Measurements from ENCODE around the gene ROPN1L.
A peak's percentile ranks its signal among the peaks of the same experiment; 100 is the strongest.

Gene ROPN1L

DNA sequence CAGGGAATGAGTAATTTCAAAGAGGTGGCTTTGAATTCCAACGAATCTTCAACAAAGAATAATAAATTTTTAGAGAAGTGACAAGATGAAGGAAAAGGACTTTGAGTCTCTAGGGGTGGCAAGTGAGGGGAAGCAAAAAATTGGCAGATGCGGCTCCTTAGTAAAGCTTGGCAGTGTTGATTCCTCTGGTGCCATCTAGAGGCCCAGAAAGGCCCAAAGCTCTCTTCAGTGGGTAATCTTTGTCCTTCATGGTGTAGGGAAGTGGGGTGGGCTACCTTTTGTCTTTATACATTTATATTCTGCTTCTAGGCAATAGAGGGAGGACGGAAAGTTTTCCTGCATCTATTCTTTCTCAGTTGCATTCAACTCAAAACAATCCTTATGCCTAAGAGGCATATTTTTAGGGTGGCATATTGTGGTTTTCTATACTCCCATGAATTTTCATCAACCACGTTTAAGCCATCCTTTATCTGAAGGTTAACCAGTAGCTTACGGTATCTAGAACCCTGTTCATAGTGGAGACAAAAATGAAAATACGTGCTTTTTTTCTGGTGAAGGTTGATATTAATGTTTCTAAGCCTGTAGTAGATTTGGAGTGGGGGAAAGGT, 17.5 kb upstream of the ROPN1L start:
- DNase-seq (ENCODE audit: extremely low spot score, insufficient read length, low read depth) = no peak

DNA sequence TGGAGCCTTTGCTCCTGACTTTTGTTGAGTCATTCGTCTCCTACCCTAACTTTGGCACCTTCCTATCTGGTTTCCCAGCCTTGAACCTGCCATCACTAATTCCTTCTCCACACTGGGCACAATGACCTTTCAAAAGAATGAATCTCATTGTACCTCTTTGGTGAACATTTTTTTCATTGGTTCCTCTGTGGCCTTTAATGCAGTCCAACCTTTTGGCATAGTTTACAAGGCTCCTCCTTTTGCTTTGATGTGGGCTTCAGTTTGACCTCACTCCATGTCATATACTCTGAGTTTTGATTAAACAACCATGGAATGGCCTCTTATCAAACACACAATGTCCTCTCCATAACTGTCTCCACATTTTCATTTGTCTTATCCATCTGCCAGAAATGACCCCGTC, 14.5 kb upstream of the ROPN1L start:
- DNase-seq (ENCODE audit: extremely low spot score, insufficient read length, low read depth) = no peak
- FAIRE-seq = no peak

More for the DNA sequence above, 17.5 kb upstream of the ROPN1L start:
- peak; percentile 53 for FAIRE-seq

DNA sequence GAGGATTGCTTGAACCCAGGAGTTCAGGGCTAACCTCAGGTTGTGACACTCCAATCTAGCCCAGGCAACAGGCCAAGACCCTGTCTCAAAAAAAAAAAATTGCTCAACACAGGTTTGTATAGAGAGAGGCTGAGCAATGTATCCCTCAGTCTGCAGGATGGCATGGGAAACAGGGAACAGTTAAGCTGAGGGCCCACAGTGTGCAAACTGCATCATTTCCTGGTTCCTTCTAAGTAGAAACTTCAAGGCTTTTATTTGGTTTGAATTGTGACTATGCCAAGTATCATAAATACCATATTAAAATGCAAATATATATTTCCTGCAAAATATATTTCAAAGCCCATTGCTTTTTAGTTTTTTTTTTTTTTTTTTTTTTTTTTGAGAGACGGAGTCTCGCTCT, 13.7 kb upstream of the ROPN1L start:
- FAIRE-seq (no peak), DNase-seq (ENCODE audit: extremely low spot score, insufficient read length, low read depth) (no peak)

DNA sequence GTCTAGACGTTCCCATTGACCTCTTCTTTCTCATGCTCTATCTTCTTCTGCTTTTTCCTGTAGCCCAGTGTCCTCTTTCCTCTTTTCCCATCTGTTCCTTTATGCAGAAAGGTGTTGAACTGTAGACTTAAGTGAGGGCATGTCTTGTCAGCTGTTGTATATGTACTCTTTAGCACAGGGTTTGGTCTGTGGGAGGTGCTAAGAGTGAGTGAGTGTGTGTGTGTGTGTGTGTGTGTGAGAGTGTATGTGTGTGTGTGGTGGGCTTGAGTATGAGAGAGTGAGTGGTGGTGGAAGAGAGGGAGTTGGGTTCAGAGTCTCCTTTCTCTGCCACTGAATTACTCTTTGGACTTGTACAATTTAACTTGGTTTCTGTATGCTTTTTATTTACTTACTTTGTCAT, 10.3 kb upstream of the ROPN1L start:
- DNase-seq (ENCODE audit: extremely low spot score, insufficient read length, low read depth) (no peak), FAIRE-seq (no peak)

DNA sequence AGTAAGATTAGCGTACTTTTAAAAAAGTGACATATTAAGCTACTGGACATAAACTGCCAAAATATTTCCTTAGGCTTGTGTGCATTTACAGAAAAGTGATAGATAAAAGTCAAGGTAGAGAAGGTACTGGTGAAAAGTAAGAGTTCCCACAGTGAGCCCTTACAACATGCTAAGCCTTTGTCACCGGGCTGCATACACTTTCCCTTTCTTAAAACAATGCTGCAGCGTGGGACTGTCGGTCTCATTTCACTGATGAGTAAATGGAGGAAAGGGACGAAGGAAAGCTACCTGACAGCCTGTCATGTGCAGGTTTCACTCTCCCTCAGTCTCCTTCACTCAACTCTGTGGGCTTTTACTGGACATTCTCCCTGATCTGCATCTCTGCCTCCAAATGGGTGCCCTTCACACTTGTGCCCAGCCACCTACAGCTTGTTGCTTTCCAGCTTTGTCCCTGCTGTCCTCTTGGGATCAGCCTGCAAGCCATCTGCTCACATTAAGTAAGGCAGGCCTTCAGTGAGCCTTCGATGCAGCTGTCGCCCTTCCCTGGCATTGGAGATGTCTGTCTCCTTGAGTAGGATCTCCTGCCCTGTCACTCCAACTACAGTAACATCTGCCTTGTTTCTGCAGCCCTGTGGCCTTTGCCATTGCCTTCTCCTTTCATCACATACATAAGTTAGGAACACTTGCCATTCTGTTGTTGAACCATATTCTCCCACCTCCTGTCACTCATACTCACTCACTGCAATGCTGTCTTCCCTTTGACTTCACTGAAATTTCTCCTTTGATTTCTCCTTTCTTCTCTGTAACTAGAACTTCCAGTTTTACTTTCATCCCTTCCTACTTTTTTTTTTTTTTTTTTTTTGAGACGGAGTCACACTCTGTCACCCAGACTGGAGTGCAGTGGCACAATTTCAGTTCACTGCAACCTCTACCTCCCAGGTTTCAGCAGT, 9.3 kb upstream of the ROPN1L start:
- FAIRE-seq = no peak
- DNase-seq (ENCODE audit: extremely low spot score, insufficient read length, low read depth) = no peak

DNA sequence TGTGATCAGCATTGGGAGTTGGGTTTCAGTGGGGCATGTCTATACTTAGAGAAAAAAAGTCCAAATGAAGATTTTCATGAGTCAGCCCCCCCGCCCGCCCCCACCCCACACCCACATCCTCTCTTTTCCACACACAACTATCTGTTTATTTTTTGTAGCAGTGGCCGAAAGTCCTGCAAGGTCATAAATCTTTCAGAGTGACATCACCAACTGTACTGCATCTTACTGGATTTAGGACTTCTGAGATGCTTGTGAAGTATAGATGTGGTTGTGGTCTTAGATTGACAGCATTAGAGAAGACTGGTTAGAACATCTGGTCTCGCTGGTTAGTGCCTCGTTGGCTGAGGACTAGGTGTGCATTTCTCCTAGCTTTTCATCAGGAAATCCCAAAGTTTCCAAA, 7.3 kb upstream of the ROPN1L start:
- FAIRE-seq = no peak

DNA sequence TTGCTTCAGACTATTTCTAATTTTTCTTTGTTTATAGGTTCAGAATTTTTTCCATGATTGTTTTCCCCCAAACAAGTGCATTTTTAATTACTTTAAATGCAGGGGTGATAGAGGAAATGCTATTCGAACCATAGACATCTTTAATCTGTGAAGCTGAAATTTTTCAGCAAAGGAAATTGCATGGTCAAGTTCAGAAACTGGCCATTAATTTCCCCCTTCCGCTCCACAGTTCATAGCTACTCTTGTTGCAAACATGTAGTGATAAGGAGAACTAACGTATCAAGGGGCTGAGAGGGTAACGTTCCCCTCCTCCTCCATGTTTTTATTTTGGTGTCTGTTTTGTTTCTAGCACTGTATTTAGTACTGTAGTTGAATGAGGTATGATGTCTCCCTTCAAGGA, 3.4 kb upstream of the ROPN1L start:
- FAIRE-seq (no peak), DNase-seq (ENCODE audit: extremely low spot score, insufficient read length, low read depth) (no peak)

More for the DNA sequence above, 7.3 kb upstream of the ROPN1L start:
- no peak for DNase-seq (ENCODE audit: extremely low spot score, insufficient read length, low read depth)

DNA sequence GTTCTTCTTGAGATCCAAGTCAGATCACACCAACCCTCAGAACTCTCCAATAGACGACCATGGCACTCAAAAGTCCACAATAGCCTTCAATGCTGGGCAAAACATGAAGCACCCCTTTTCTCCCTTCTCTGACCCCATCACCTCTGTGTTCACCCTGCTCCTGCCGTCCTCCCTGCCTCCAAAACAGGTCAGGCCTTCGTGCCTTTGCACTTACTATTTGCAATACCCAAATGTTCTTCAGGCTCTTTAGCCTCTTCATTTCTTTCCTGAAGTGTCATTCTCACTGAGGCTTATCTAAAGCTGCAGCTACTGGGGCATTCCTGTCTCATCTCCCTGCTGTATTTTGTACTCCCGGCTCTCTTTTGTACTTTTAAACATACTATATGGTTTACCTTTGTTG, 2.0 kb upstream of the ROPN1L start:
- FAIRE-seq = no peak
- no peak for DNase-seq (ENCODE audit: extremely low spot score, insufficient read length, low read depth)

DNA sequence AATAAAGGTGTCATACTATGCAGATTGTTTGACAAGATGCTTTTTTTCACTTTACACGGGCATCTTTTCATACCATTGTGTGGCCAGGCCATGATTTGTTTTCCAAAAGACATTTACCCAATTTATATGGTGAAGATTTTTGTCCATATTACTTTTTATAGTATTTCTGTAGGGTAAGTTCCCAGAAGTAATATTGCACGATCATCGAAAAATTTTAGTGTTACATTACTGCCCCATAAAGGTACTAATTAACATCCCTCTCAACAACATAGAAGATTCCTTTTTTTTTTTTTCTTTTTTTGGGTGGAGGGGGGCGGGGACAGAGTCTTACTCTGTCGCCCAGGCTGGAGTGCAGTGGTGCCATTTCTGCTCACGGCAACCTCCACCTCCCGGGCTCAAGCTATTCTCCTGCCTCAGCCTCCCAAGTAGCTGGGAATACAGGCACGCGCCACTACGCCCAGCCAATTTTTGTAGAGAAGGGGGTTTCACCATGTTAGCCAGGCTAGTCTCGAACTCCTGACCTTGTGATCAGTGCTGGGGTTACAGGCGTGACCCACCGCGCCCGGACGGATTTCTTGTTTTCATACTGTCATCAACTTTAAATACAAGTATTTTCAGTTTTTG, 1.2 kb upstream of the ROPN1L start:
- FAIRE-seq (no peak), DNase-seq (ENCODE audit: extremely low spot score, insufficient read length, low read depth) (no peak)

DNA sequence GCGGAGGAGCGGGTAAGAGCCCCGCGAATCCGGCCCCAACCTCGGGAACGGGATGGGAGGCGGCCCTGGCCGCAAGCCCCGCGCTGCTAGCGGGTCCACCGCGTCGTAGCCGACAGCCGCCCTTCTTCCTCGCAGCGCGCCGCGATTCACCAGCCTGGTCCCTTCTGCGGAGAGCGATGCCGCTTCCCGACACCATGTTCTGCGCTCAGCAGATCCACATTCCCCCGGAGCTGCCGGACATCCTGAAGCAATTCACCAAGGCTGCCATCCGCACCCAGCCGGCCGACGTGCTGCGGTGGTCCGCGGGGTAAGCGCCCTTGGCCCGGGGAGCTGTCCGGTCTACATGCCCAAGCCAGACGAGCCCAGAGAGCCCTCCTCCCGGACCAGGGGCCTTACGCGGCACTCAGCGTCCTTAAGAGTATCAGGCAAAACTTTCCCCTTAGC, 335 bp downstream of the ROPN1L start:
- FAIRE-seq (no peak), DNase-seq (ENCODE audit: extremely low spot score, insufficient read length, low read depth) (no peak)

DNA sequence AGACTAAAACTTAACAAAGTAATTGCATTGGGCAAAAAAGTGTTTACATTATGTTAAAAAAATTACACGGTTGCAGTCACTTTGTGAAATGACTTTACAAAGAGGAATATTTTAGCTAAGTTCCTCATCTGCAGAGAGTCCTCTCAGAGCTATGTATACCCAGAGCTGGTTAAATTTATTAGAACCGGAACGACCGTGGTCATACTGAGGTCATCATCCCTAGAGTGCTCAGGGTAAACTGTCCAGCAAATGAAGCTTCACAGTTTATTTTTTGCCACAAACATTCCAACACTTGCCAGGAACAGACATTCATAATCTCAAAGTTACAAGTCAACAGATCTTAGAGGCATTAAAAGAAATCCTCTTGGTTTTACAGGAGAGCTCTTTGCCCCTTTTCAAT, 897 bp downstream of the ROPN1L start:
- FAIRE-seq = no peak
- no peak for DNase-seq (ENCODE audit: extremely low spot score, insufficient read length, low read depth)

DNA sequence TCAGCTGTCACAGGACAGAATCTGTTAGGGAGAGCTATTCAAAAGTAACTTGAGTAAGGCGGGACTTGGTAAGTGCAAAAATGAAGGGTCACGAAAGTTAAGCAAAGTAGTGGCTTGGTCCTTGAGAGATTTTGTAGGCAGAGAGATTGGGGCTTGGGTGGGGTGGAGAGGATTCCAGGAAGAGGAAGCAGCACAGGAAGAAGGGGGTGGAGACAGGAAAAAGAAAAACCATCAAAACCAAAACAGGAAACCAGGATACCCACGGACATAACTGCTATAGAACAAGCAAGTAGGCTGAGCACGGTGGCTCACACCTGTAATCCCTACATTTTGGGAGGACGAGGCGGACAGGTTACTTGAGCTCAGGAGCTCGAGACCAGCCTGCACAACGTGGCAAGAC, 3.7 kb downstream of the ROPN1L start:
- DNase-seq (ENCODE audit: extremely low spot score, insufficient read length, low read depth) = no peak
- FAIRE-seq = no peak

DNA sequence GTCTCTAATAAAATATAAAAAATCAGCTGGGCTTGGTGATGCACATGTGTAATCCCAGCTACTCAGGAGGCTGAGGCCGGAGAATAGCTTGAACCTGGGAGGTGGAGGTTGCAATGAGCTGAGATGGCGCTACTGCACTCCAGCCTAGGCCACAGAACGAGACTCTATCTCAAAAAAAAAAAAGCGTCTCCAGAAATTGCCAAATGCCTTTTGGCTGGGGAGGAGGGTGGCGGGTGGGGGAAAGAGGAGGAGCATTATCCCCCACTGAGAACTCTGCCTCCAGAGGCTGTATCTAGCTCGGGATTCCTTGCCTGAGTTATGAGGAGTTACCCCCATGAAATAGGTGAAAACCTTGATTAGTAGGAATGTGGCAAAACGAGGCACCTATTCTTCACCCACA, 4.8 kb downstream of the ROPN1L start:
- DNase-seq (ENCODE audit: extremely low spot score, insufficient read length, low read depth) (no peak), FAIRE-seq (no peak)

DNA sequence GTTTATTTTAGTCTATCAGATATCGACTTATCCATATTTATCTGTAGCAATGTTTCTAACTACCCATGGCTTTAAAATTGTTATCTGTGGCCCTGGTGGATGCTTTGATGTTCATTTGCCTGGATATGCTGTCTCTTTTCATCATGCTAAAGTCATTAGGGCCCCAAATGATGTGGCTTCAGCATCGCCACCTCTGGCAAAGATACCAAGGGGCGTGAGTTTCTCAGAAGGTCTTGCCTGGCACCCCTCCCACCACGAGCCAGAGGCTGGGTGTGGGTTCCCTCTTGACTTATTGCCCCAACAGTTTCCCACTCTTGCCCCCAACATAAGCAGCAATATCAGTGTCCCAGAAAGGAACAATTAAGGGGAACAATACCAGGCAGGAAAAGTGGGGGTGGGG, 5.4 kb downstream of the ROPN1L start:
- FAIRE-seq (no peak), DNase-seq (ENCODE audit: extremely low spot score, insufficient read length, low read depth) (no peak)

DNA sequence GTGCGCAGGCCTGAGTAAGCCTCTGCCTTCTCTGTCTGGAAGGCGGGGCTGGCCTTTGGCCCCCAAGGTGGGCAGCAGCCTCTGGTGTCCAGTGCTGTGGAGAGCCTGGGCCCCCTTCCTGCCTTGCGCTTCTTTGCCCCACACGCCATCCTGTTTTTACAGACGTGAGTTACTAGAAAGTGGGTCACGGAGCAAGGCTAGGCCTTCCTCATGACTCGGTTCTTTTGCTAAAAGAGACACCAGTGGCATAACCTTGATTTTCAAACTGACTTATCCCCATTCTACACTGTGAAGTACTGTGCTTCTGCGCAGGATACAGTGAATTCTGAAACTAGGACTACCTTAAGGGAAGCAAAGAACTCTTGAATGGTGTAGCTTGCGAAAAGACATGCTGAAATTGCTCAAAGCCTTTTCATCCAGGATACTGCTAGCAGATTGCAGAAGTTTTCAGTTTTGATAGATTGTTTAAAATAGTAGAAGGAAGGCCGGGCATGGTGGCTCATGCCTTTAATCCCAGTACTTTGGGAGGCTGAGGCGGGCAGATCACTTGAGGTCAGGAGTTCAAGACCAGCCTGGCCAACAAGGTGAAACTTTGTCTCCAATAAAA, 7.2 kb downstream of the ROPN1L start:
- DNase-seq (ENCODE audit: extremely low spot score, insufficient read length, low read depth) = no peak
- FAIRE-seq = no peak

DNA sequence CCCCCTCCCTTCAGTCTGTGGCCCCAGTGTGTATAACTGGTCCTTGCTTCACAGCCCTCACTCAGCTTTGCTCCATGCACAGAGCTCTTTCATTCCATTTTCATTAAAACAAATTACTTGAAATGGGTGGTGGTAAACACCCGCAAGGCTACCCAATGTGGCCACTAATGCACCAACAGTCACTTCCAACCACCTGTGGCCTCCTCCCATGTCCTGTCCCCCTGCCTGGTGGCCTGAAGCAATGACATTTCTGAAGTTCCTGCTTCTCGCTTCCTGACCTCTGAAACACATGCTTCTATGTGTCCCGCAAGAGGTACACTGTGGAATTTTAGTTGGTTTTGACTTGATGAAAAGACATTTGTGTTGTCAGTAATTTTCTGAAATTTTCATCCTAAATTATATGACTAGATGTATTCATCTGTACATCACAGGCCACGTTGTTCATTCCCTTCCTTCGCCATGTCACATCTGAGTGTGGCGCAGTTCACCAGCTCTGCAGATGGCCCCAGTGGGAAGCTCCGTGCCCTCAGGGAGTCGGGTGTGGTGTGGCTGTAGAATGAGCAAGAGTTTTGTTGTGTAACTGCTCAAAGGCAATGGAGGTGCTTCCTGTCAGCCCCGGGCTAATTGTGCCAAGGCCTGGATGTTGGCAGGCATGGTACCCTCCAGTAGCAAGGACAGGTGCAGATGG, 9.6 kb downstream of the ROPN1L start:
- no peak for FAIRE-seq
- no peak for DNase-seq (ENCODE audit: extremely low spot score, insufficient read length, low read depth)

DNA sequence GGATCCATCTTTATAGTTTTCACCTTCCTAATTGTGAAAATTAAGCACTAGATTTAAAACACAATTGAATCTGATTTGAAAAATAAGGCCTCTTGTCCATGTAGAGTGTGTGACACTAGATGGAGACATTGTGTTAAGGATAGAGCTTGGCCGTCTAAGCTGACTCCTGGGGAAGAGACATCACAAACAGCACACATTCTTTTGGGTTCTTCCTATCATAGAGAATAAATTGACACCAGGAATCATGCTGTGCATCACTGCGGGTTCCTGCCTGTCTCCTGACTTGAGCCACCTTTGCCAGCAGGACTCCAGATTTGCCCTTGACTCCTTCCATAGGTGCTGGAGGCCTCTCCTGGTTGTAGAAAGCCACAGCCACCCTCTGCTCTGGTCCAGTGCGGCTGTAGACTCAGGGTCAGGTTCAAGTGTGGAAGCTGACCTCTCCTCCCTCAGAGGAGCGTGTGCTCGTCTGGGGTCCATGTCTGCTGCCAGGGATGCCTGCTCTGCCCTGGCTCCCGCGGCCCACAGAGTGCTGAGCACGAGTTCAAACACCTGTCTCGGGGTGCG, 11.2 kb downstream of the ROPN1L start:
- FAIRE-seq (peak; percentile 77), DNase-seq (ENCODE audit: extremely low spot score, insufficient read length, low read depth) (peak; percentile 51)

DNA sequence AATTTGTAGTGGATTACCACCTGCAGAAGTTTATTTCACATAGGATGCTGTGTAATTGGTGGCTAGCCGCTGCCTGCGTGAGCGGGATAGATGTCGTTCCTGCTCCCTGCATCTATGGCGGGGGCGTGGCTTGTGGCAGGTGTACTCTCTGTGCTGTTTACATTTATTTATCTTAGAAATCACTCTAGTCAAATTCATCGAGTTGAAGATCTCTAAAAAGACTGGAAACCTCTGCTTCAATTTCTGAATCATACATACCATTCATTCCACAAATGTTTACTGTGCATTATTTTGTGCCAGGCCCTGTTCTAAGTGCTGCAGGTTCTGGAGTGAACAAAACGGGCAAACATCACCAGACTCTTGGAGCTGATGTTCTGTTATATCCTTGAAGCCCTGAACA, 11.9 kb downstream of the ROPN1L start:
- FAIRE-seq (no peak), DNase-seq (ENCODE audit: extremely low spot score, insufficient read length, low read depth) (no peak)

DNA sequence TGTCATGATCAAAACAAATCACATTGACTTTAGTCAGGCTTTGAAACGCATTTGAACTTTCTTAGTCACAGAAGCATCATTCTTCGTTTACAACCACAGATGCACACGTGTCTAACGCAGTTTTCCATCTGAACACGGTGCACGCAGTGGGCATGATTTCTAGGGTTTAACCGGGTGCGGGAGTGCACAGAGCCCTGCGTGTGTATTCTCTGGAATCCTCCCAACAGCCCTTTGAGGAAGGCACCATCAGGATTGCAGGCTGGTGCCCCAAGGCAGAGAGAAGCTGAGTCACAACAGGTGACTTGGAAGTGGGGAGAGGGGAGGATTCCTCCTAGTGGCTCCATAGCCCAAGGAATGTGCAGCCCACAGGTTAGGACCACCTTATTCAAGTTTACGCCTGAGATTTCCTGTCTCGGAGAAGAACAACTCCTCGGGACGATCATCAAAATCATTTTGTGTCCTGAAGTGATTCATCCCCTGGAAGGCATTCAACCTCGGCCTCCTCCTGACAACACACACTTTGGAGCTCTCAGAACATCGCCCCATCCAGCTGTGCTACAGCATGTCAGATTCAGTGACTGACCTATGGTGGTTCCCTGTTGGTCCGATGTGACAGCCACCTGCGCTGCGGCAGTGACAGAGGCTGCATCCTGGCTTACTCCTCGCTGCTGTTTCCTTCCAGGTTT, 13.1 kb downstream of the ROPN1L start:
- no peak for DNase-seq (ENCODE audit: extremely low spot score, insufficient read length, low read depth)
- FAIRE-seq = no peak

Measured in GM18507 (cell line).